Muscle layer of duodenum (tissue), 2 donors: ENCODE measurements around the gene SH3RF3.

Source experiments
- H3K27ac ChIP-seq: one replicate; pipeline ENCODE4 v1.7.0; 2013; ENCODE audit warnings: mild to moderate bottlenecking, low read length
- H3K27me3 ChIP-seq: one replicate; pipeline ENCODE4 v1.7.0; 2013; ENCODE audit warnings: low read depth, mild to moderate bottlenecking, control low read depth, low read length
- H3K36me3 ChIP-seq, 2 donors: one replicate each; pipeline ENCODE4 v1.7.0; 2013; ENCODE audit warnings: low read length in 2 of 2, control low read depth in 1 of 2, mild to moderate bottlenecking in 1 of 2; ENCODE audit not compliant: insufficient read depth in 2 of 2, control insufficient read depth in 1 of 2
- H3K4me1 ChIP-seq, 2 donors: one replicate each; pipeline ENCODE4 v1.7.0; 2013; ENCODE audit warnings: low read length in 2 of 2, mild to moderate bottlenecking in 2 of 2, control low read depth in 1 of 2, moderate library complexity in 1 of 2; ENCODE audit not compliant: insufficient read depth in 2 of 2, control insufficient read depth in 1 of 2
- H3K4me3 ChIP-seq, 2 donors: one replicate each; pipeline ENCODE4 v1.7.0; 2013; ENCODE audit warnings: low read length in 2 of 2, low read depth in 1 of 2, mild to moderate bottlenecking in 1 of 2
- H3K9me3 ChIP-seq, 2 donors: one replicate each; pipeline ENCODE4 v1.7.0; 2013; ENCODE audit warnings: low read length in 2 of 2, control low read depth in 1 of 2, mild to moderate bottlenecking in 1 of 2; ENCODE audit not compliant: control insufficient read depth in 1 of 2
- donor health status: healthy.

The SH3RF3 gene

DNA sequence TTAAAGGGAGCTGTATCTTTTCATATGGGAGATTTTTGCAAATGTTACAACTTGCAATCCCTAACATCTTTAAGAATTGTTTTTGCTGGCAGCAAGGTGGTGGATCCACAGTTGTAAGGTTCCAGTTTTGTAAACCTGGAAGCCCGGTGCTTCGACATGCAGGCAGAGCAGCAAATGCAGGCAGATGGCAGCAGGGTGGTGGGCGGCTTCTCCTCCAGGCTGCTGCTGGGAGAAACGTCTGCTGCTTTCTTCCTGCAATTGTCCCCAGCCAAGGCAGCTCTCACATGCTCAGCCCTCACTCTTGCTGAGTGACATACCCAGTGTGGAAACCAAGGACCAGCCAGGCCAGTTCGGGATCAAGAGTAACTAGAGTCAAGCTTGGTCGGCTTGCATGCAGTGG, 318.8 kb downstream of the SH3RF3 start:
- H3K4me1 ChIP-seq, result peaks cover 0 to 13% of the 10 kb centered on the region in 2 donors
- H3K36me3 ChIP-seq, result no peaks in the 10 kb centered on the region
- no peak overlapping the region for H3K27ac ChIP-seq
- no peak overlapping the region for H3K4me3 ChIP-seq
- H3K27me3 ChIP-seq, result no peaks in the 10 kb centered on the region
- H3K9me3 ChIP-seq, result peaks cover 1 to 12% of the 10 kb centered on the region in 2 donors

DNA sequence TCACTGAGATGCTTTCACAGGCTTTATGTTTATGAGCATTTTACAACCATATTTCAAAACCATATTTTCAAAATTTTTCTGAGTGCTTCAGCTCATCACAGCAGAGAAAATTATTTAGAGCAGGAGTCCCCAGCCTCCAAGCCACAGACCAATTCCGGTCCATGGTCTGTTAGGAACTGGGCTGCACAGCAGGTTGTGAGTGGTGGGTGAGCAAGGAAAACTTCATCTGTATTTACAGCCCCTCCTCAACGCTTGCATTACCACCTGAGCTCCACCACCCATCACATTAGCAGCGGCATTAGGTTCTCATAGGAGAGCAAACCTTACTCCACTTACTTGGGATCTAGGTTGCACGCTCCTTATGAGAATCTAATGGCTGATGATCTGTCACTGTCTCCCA, 319.2 kb downstream of the SH3RF3 start:
- Histone ChIP-seq H3K27ac (no peak overlapping the region), H3K4me1 (peaks cover 0 to 13% of the 10 kb centered on the region in 2 donors), H3K9me3 (peaks cover 0 to 8% of the 10 kb centered on the region in 2 donors), H3K36me3 (no peaks in the 10 kb centered on the region), H3K4me3 (no peak overlapping the region), H3K27me3 (no peaks in the 10 kb centered on the region)

DNA sequence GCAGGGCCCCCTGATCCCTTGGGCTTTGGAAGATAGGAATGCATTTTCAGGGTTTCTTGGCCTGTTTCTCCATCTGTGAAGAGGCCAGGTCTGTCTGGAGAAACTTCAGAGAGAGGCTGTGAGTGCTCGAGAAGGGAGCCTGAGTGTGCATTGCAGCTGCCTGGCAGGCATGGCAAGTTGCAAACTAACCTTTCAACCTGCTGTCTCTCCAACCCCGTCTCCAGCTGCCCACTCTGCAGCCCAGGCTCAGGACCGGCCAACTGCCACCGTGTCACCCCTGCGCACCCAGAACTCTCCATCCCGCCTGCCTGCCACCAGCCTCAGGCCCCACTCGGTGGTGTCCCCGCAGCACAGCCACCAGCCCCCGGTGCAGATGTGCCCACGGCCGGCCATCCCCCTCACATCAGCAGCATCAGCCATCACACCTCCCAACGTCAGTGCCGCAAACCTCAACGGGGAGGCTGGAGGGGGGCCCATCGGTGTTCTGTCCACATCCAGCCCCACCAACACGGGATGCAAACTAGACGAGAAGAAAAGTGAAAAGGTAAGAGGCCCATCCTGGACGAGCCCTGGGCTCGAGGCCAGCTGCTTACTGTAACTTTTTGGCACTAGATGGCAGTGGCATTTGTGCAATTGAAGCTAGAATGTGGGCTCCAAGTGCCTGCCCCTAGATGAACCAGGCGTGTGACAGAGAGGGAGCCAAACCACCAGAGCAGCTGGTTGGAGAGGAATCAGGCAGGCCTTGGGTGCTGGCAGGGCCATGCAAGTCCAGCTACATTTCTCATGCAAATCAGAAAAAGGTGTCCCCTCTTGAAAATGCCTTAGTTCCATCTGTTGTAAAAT, 320.2 kb downstream of the SH3RF3 start:
- peaks cover 0 to 7% of the 10 kb centered on the region in 2 donors for H3K9me3 ChIP-seq
- no peak overlapping the region for H3K27ac ChIP-seq
- no peaks in the 10 kb centered on the region for H3K36me3 ChIP-seq
- H3K27me3 ChIP-seq, result no peaks in the 10 kb centered on the region
- H3K4me3 ChIP-seq, result no peak overlapping the region
- H3K4me1 ChIP-seq, result peaks cover 0 to 13% of the 10 kb centered on the region in 2 donors

DNA sequence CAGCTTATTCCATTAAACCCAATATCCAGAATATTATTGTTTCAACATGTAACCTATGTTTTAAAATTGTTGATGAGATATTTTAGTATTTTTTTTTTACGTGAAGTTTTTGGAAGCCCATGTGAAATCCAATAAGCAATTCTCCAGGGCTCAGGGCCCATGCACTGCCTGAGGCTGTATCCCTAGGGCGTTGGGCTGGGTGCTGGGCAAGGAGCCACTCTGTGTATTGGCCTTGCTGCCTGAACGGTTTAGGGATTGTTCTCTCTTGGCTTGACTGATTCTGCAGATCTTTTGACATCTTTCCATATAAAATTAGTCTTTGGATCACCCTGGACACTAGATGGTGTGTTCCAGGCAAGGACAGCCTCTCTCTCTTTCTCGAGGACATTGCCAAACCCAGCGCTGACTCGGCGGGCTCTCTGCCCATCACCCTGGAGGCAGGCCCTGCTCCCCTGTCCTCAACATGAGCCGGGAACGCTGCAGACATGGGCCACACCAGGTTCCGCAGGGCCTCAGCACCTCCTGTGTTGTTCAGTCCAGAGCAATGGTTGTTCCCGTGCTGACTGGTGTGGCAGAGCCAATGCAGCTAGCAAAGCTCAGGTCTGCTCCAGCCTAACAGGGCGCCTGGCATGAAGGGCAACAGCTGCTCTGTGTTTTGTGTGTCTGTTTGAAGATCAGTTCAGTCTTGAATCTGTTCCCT, 321.7 kb downstream of the SH3RF3 start:
- no peaks in the 10 kb centered on the region for H3K36me3 ChIP-seq
- no peak overlapping the region for H3K27ac ChIP-seq
- peaks cover 0 to 13% of the 10 kb centered on the region in 2 donors for H3K4me1 ChIP-seq

DNA sequence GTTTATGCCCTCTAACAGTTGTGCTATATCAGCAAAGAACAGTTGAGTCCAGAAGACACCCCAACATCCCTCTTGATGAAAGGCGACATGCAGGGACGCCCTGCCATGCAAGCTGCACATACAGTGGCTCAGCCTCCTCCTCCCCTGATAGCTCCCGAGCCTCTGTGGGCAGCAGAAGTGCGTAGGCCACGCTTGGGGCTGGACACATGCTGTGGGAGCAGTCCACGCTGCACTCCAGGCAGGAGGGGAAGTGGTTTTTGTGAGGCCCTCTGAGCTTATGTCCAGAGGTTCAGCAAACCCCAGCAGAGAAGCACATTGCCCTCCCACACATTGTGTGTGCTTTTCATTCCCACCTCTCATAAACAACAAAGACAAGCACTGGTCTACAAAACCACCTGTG, 322.7 kb downstream of the SH3RF3 start:
- H3K4me1 ChIP-seq, result peaks cover 0 to 13% of the 10 kb centered on the region in 2 donors
- H3K9me3 ChIP-seq, result no peaks in the 10 kb centered on the region
- no peaks in the 10 kb centered on the region for H3K27me3 ChIP-seq
- H3K4me3 ChIP-seq, result no peak overlapping the region
- H3K27ac ChIP-seq, result no peak overlapping the region
- H3K36me3 ChIP-seq, result no peaks in the 10 kb centered on the region

More for the DNA sequence above, 321.7 kb downstream of the SH3RF3 start:
- Histone ChIP-seq H3K9me3 (no peaks in the 10 kb centered on the region), H3K4me3 (no peak overlapping the region), H3K27me3 (no peaks in the 10 kb centered on the region)

DNA sequence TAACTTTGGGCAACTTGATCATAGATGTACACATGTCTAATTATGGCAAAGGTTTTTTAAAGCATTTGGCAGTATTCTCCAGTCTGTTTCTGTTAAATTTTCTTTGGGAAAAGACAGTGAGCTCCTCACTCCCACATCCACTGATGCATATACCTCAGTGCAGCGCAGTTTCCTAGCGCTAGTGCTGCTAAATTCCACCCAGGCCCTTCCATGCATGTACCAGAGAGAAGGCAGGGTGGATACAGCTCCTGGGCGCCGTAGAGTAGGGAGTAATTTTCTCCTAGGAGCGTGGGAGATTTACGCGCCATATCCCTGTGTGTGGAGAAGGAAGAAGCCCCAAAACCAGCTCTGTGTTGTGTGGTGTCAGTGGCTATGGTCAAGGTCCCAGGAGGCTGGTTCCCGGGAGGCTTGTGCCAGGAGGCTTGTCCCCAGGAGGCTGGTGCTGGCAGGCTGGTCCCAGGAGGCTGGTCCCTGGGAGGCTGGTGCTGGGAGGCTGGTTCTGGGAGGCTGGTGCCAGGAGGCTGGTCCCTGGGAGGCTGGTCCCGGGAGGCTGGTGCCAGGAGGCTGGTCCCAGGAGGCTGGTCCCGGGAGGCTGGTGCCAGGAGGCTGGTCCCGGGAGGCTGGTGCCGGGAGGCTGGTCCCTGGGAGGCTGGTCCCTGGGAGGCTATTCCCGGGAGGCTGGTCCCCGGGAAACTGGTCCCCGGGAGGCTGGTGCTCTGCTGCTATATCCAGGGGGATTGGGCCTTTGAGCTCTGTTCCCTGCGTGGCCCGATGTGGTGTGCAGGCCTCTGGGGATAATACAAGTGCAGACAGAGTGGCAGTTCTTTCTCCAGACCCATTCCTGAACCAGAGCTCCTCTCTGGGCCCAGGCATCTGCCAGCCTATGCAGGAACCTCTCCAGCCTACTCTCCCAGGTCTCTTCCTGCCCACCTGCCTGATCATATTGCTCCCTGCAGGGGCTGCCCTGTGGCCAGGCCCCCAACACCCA, 323.6 kb downstream of the SH3RF3 start:
- no peaks in the 10 kb centered on the region for H3K27me3 ChIP-seq
- no peak overlapping the region for H3K27ac ChIP-seq
- H3K36me3 ChIP-seq, result no peaks in the 10 kb centered on the region
- no peak overlapping the region for H3K4me3 ChIP-seq
- peaks cover 0 to 10% of the 10 kb centered on the region in 2 donors for H3K4me1 ChIP-seq
- H3K9me3 ChIP-seq, result no peaks in the 10 kb centered on the region

DNA sequence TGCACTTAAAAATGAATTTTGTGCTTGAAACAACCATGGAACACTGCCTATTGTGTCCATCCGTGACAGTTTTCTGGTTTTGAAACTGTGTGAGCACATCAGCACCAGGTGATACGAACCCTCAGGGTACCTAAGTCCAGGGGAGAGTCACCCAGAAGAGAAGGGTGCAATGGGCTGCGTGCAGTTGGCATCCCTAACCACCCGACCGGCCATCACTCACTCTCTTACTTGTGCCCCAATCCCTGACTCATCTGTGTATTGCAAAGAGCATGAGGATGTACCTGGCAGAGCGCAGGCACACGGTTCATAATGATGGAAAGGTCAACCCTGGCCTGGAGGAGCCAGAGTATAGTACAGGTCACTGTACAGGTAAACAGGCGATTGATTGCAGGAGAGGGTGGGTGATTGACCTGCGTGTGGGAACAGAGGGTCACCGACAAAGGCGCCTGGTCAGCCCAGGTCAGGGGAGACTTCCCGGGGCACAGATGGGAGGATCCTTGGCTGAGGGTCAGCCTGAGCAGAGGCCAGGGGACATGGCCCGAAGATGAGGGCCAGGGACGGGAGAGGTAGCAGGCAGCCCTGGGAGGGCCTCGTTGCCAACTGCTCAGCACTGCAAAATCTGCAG, 324.5 kb downstream of the SH3RF3 start:
- H3K27ac ChIP-seq, result no peak overlapping the region
- no peaks in the 10 kb centered on the region for H3K9me3 ChIP-seq
- peaks cover 0 to 7% of the 10 kb centered on the region in 2 donors for H3K4me1 ChIP-seq
- H3K4me3 ChIP-seq, result no peak overlapping the region
- H3K27me3 ChIP-seq, result no peaks in the 10 kb centered on the region
- H3K36me3 ChIP-seq, result no peaks in the 10 kb centered on the region

DNA sequence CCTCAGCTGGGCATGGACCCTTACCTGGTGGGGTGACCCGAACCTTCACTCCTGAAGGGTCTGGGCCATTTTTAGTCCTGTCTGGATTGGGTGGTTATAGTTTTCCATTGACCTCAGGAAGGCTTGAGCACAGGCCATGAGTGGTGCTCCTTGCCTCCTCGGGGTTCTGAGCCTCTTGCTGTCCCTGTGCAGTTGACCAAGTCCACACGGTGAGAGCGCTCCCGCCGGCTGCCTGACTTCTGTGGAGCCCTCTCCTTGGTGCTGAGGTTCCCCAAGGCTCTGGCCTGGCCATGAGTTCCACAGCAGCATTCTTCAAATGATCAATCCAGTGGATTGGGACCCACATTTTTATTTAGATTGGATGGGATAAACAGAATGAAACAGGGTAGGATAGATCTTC, 325.3 kb downstream of the SH3RF3 start:
- Histone ChIP-seq H3K36me3 (no peaks in the 10 kb centered on the region), H3K27me3 (no peaks in the 10 kb centered on the region)

DNA sequence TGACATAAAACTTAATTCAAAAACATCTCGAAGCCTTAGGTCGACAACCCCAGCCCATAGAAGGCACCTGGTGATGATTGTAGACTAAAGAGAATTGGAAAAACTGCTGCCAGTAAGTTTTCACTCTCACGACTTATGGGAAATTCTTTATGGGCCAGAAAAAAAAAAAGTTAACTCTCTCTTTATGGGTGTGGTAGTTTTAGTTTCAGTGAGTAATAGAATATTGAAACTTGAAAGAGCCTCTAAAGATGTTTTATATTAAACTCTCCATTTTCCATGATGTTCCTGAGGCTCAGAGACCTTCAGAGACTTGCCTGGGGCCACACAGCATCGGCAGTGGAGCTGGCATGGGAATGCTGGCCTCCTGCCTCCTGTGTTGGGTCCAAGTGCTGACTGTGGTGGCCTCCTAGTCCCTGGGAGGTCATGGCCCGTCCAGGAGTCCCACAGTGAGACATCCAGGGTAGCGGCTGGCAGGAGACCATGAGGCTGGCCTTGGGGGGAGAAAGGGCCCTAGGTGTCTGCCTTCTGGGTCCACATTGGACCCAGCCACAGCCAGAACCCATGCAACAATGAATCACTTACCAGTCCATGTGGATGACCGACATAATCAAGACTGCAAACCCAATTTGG, 325.9 kb downstream of the SH3RF3 start:
- Histone ChIP-seq H3K9me3 (no peaks in the 10 kb centered on the region), H3K27ac (no peak overlapping the region), H3K4me1 (no peaks in the 10 kb centered on the region), H3K4me3 (no peak overlapping the region), H3K36me3 (no peaks in the 10 kb centered on the region), H3K27me3 (no peaks in the 10 kb centered on the region)

More for the DNA sequence above, 325.3 kb downstream of the SH3RF3 start:
- peaks cover 0 to 4% of the 10 kb centered on the region in 2 donors for H3K4me1 ChIP-seq
- no peak overlapping the region for H3K27ac ChIP-seq
- no peaks in the 10 kb centered on the region for H3K9me3 ChIP-seq
- no peak overlapping the region for H3K4me3 ChIP-seq
